Left forelimb (tissue), 1 donor: ENCODE data around the gene KAT6B.

Source experiments
- DNase-seq: peaks from one replicate; pipeline ENCODE4 v3.0.0-alpha.2; 2018; ENCODE audit warnings: low spot score

Gene KAT6B

GRCh38 chr10:74987339-74988053, 161.1 kb downstream of the KAT6B start:
- no peak for DNase-seq

GRCh38 chr10:74988054-74988775, 161.8 kb downstream of the KAT6B start:
- no peak for DNase-seq

GRCh38 chr10:74988832-74989561, 162.6 kb downstream of the KAT6B start:
- DNase-seq = no peak

GRCh38 chr10:74991435-74991834, 165.0 kb downstream of the KAT6B start:
- DNase-seq = no peak

GRCh38 chr10:74992068-74992467, 165.7 kb downstream of the KAT6B start:
- no peak for DNase-seq

- no peak for DNase-seq
Observed at GRCh38 chr10:74993649-74994048, 167.2 kb downstream of the KAT6B start.

GRCh38 chr10:74994854-74995253, 168.5 kb downstream of the KAT6B start:
- DNase-seq = no peak

- no peak for DNase-seq
Observed at GRCh38 chr10:74995806-74996205, 169.4 kb downstream of the KAT6B start.

- DNase-seq = no peak
Observed at GRCh38 chr10:74997163-74997562, 170.8 kb downstream of the KAT6B start.

GRCh38 chr10:75000748-75001321, 174.4 kb downstream of the KAT6B start:
- no peak for DNase-seq

- no peak for DNase-seq
Observed at GRCh38 chr10:75001715-75002350, 175.4 kb downstream of the KAT6B start.

GRCh38 chr10:75002351-75002725, 175.9 kb downstream of the KAT6B start:
- no peak for DNase-seq

GRCh38 chr10:75002967-75003594, 176.7 kb downstream of the KAT6B start:
- DNase-seq = no peak

GRCh38 chr10:75003891-75004290, 177.5 kb downstream of the KAT6B start:
- no peak for DNase-seq

GRCh38 chr10:75007646-75008045, 181.2 kb downstream of the KAT6B start:
- DNase-seq = no peak

- DNase-seq = no peak
Observed at GRCh38 chr10:75008952-75009351, 182.6 kb downstream of the KAT6B start.

- no peak for DNase-seq
Observed at GRCh38 chr10:75009426-75009825, 183.0 kb downstream of the KAT6B start.

GRCh38 chr10:75010373-75010772, 184.0 kb downstream of the KAT6B start:
- no peak for DNase-seq

GRCh38 chr10:75011221-75011620, 184.8 kb downstream of the KAT6B start:
- DNase-seq = no peak

- DNase-seq = no peak
Observed at GRCh38 chr10:75012471-75012870, 186.1 kb downstream of the KAT6B start.

GRCh38 chr10:75013007-75013406, 186.6 kb downstream of the KAT6B start:
- no peak for DNase-seq

- no peak for DNase-seq
Observed at GRCh38 chr10:75013522-75013921, 187.1 kb downstream of the KAT6B start.
